HFF-Myc (cell line): Measurements from ENCODE around the gene THUMPD1.
"Not testable (repeated sequence)": the region's sequence is repeated elsewhere in the genome, so short reads cannot be mapped to it uniquely, and the experiment has no call there.

ENCODE experiments used
- DNase-seq: peaks from one replicate; pipeline ENCODE4 v3.0.0-alpha.2; 2011; ENCODE audit warnings: low read depth; ENCODE audit errors: extremely low read depth
- H3K4me3 ChIP-seq: replicated peaks from 2 replicates; pipeline ENCODE4 v1.5.1; 2011; ENCODE audit warnings: low read depth, mild to moderate bottlenecking, control low read depth, low read length
- TF ChIP-seq, protein P1 (sequence below): IDR thresholded peaks from 2 replicates; pipeline ENCODE4 v1.5.1; 2012; ENCODE audit warnings: mild to moderate bottlenecking, low read depth, low read length, control low read depth; ENCODE audit errors: missing control alignments

THUMPD1 gene

DNA sequence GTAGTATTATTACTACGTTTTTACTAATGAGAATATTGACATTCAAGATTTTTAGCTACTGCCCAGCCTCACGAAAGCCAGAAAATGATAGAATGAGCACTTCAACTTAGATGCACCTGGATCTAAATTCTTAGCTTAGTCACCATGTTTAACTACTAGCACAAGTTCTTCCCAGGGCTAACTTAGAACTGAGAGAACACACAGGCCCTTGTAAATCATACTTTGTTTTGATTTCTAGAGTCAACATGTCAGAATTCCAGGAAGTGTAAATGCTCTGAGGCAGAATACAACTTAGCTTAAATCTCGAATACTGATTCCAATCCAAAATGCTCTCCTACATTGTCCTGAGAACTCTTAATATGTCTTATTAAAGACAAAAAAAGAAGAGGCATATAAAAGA, 37.3 kb downstream of the THUMPD1 start:
- DNase-seq, result no peak
- TF ChIP-seq, protein P1, sequence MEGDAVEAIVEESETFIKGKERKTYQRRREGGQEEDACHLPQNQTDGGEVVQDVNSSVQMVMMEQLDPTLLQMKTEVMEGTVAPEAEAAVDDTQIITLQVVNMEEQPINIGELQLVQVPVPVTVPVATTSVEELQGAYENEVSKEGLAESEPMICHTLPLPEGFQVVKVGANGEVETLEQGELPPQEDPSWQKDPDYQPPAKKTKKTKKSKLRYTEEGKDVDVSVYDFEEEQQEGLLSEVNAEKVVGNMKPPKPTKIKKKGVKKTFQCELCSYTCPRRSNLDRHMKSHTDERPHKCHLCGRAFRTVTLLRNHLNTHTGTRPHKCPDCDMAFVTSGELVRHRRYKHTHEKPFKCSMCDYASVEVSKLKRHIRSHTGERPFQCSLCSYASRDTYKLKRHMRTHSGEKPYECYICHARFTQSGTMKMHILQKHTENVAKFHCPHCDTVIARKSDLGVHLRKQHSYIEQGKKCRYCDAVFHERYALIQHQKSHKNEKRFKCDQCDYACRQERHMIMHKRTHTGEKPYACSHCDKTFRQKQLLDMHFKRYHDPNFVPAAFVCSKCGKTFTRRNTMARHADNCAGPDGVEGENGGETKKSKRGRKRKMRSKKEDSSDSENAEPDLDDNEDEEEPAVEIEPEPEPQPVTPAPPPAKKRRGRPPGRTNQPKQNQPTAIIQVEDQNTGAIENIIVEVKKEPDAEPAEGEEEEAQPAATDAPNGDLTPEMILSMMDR, result no peak
- no peak overlapping the region for H3K4me3 ChIP-seq

- H3K4me3 ChIP-seq, DNase-seq: not testable (repeated sequence)
These were observed 39.9 kb downstream of the THUMPD1 start for GRCh38 chr16:20701692-20702091.

DNA sequence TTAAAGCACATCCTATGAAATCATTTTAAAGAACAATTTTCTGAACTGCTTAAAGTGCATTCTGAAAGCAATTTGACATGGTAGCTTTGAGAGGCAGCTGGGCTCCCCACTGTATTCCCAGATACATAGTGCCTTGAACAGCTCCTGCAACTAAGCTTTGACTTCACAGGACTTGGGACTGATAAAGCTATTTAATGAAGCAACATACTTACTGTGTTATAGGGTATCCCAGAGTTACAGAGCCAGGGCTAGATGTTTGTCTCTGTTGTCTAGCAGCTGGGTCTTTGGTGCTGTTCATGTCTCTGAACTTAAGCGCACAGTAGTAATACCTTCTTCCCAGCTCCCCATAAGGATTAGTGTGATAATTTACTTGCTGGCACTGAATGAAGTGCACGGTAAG, 45.0 kb downstream of the THUMPD1 start:
- H3K4me3 ChIP-seq, result no peak overlapping the region
- DNase-seq, result no peak
- TF ChIP-seq, protein P1, result no peak

- TF ChIP-seq, protein P1, result no peak
- H3K4me3 ChIP-seq, result no peak overlapping the region
- no peak for DNase-seq
These were observed 46.6 kb downstream of the THUMPD1 start for GRCh38 chr16:20695024-20695423.

- not testable (repeated sequence) for DNase-seq
These were observed 47.5 kb downstream of the THUMPD1 start for GRCh38 chr16:20694096-20694495.

DNA sequence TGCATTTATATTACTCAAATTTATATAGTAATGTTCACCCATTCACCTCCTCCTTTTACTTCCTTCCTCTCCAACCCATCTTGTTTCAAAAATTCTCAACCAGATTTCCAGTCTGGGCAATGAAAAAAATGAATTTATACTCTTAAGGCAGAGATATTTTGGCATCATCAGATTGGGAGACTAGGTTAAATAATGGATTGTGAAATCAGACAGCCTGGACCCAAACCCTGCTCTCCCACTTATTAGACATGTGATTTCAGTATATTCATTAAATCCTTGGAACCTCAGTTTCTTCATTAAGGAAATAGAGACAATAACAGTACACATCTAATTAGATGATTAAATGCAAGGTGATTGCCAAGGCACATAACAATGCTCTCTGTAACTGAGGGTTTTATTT, 52.0 kb downstream of the THUMPD1 start:
- no peak for DNase-seq
- no peak overlapping the region for H3K4me3 ChIP-seq
- TF ChIP-seq, protein P1, result no peak

More at GRCh38 chr16:20694096-20694495, 47.5 kb downstream of the THUMPD1 start:
- H3K4me3 ChIP-seq, result not testable (repeated sequence)

GRCh38 chr16:20683812-20684211, 57.8 kb downstream of the THUMPD1 start:
- DNase-seq, result no peak
- TF ChIP-seq, protein P1, result no peak
- H3K4me3 ChIP-seq, result no peak overlapping the region
